AG09319 (cell line): Measurements from ENCODE around the gene RAD51B.

Source experiments
- DNase-seq: peaks from one replicate; pipeline ENCODE4 v3.0.0-alpha.2; 2010; ENCODE audit warnings: low read depth; ENCODE audit errors: extremely low read depth
- CTCF ChIP-seq: IDR thresholded peaks from 2 replicates; pipeline ENCODE4 v1.5.1; 2011; ENCODE audit warnings: low read depth, mild to moderate bottlenecking, inconsistent platforms, low read length, moderate library complexity

Gene RAD51B

DNA sequence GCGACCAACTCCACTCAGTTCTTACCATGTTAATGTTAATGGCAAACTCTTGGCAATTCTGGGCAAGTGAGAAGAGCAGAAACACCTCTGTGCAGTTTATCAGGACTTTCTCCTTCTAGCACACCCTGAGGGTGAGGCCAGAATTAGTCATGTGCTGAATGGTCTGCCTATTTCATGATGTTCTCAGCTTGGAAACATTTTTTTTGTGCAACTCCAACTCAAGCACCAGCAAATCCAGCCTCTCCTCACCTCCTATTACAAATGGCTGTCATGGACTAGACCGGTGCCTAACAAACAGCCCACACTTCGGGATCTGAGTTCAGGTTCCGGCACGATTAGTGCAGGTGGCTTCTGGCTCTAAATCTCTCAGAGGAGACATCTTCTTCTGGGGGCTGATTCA, 727.3 kb downstream of the RAD51B start:
- DNase-seq: no peak
- TF ChIP-seq CTCF: no peak

DNA sequence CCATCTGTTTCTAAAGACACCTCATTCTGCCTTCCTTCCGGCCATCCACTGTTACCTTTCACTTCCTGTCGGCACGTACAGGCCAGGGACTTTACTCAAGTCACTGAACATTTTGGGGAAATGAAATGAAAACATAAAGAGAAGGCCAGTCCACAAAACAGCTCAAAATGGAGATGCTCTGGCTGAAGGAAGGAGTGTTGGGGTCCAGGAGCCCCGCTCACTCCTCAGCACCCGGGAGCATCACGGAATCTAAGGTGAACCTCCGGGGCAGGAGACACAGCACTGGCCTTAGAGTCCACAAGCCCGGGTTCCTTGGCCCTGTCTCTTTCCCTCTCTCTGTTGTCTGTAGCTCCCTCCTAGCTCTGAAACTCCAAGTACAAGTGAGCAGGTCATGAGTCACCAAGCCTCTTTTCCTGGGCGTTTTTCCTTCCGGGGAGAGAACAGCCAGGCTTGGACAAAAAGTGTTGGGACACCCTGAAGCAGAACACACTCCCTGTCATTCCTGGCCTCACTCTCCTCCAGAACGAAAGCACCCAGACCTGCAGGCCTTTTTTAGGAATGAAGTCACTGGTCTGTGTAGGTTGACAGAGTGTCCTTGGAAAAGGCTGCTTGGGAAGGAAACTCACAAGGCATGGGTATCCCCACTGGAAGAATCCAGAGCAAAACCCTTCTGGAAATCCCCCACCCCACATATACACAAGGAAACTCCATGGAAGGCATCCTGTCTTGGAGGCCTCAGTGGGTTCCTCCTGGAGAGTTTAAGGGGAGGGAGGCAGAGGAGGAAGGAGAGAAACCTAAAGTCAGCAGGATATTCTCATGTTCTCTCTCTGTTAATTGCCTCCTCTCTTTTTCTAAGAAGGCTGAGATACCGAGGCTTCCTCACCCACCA, 728.0 kb downstream of the RAD51B start:
- peak; percentile 34 for DNase-seq
- no peak for TF ChIP-seq CTCF

GRCh38 chr14:68548194-68549076, 728.9 kb downstream of the RAD51B start:
- TF ChIP-seq CTCF: no peak
- peak; percentile 97 for DNase-seq

DNA sequence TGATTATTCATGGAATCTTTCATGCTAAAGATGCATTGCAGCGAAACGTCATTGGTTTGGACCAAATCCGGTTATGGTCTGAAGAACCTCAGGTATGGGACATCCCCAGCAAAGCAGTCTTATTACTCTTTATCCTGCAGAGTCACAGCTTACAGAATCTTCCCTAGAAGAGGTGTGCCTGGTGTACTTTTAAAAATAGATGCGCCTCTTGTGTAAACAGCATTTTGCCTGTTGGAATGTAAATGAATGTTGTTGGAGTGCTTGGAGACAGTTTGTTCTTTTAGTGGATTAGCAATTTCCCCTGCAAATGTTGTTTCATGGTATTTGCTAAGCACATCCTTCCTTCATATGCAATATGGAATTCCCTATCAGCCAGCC, 730.7 kb downstream of the RAD51B start:
- TF ChIP-seq CTCF: no peak
- DNase-seq: no peak

- no peak for DNase-seq
- no peak for TF ChIP-seq CTCF
Measured at GRCh38 chr14:68551045-68551683, 731.6 kb downstream of the RAD51B start.

GRCh38 chr14:68552075-68552474, 732.5 kb downstream of the RAD51B start:
- no peak for TF ChIP-seq CTCF
- no peak for DNase-seq
